SIG-M5 (cell line): ENCODE measurements around the gene RBM20.
"Not testable (repeated sequence)": the region's sequence is repeated elsewhere in the genome, so short reads cannot be mapped to it uniquely, and the experiment has no call there.

ENCODE experiments used
- DNase-seq: peaks from one replicate; lab custom pipeline; 2025; lab: John Stamatoyannopoulos, UW

The RBM20 gene

DNA sequence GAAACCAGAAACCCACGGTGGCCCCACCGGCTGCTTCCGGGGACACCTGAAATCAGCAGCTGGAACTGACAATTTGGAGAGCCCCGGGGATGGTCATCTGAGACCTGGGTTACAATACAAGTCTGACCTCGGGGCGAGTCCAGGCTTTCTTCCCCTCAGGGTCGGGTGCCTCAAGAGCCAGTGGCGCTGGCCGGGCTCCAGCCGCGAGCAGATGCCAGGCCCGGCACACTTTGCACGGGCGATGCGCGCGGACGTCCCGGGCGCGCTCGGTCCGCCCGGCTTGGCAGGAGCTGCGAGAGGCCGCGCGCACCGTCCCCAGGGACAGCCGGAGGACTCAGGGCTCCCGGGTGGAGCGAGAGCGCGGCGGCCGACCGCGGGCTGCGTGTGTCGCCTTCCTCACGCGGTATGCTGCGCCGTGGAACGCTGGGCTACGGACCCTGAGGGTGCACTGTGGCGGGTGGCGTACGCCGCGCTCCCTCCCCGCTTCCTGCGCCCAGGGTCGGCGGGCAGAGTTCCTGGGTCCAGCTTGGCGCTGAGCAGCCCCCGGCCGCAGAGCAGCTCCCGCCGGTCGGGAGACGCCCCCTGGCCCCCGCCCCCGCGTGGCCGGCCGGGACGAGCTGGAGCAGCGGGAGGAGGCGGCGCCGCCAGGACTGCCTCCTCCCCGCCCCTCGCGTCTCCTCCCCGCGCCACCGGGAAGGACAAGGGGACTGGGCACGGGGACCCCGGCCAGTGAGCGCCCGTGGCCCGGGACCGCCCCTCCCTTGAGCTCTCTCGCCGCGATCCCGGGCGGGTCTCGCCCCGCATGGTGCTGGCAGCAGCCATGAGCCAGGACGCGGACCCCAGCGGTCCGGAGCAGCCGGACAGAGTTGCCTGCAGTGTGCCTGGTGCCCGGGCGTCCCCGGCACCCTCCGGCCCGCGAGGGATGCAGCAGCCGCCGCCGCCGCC lies at the start of gene RBM20:
TSS of gene RBM20 (plus strand) at position 684 of the 945 bp plus-strand sequence. CDS start at position 803, 119 bp downstream.
- DNase-seq = no peak

DNA sequence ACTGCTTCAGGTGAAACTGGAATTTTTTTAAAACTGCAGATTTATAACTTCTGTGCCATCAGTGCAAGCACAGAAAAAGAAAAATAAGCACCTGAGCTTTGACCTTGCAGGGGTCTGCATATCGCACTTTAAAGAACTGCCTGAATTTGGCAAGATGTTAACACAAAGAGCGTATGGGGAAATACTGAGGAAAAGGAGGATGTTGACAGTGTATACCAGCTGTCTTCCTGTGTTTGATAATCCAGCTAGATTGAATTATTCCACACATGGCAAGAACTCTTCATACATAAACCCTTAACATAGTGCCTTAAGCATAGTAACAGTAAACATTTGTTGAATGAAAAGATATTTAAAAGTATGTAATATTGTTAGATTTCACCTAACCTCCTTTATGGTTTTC lies 46.7 kb upstream of the RBM20 start:
- no peak for DNase-seq

DNA sequence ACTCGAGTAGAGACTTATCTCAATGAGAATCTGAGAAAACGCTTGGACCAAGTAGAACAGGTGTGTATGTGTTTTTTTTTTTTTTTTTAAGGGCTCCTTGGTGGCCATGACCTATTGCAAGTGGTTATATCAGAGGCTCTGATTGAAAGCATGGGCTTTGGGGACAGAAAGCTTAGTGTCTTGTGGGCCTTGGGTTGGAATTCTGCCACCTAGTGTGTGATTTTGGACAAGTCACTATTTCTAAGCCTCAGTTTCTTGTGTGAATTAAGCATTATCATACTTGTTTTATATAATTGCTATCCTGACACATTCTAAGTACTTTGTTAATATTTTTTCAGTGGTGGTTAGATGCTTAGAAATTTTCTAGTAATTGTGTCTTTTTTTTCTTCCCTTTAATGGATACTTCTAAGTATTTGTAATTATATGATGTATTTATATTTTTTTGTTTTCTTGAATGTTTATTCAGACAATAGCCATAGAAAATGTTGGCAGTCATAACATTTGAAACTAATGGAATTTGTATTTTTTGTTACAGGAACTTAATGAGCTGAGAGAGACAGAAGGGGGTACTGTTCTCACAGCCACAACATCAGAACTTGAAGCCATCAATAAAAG lies 43.5 kb upstream of the RBM20 start:
- DNase-seq = no peak

DNA sequence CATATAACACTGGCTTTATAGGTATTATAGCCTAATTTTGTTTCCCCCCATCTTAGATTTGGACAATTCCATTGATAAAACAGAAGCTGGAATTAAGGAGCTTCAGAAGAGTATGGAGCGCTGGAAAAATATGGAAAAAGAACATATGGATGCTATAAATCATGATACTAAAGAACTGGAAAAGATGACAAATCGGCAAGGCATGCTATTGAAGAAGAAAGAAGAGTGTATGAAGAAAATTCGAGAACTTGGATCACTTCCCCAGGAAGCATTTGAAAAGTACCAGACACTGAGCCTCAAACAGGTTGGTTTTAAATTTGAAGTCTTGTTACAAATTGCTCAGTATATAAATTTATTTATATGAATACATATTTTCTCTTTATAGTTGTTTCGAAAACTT lies 42.6 kb upstream of the RBM20 start:
- DNase-seq = no peak

DNA sequence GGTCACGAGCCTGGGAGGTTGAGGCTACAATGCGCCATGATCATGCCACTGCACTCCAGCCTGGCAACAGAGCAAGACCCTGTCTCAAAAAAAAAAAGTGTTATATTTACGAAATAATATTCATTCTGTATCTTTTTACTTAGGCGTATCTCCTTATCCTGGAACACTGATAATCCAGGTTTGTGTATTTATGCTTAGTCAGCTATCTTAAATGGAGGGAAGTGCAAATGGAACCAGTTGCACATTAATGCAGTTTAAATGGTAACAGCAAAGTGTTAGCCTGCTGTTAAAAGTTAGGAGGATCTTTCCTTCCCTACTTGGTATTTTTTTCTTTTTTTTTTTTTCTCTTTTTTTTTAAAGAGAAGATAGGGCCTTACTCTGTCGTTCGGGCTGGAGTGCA lies 36.0 kb upstream of the RBM20 start:
- DNase-seq = no peak

DNA sequence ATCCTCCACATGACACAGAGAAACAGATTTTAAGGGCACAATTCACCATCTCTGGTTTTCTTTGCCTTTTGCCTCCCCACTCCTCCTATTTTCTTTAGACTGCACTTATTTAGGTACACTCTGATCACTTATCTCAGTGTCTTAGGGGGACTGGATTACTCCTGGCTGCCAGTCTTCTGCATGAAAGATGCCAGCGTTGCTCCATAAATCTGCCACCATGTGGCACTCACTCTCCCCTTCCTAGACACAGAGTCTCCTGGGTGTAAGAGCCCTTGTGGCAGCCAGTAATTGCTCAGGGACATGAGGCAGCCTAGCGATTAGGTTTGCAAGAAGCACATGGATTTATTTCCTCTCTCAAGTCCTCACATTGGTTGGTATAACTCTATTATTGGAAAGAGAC lies 34.5 kb upstream of the RBM20 start:
- DNase-seq = no peak

DNA sequence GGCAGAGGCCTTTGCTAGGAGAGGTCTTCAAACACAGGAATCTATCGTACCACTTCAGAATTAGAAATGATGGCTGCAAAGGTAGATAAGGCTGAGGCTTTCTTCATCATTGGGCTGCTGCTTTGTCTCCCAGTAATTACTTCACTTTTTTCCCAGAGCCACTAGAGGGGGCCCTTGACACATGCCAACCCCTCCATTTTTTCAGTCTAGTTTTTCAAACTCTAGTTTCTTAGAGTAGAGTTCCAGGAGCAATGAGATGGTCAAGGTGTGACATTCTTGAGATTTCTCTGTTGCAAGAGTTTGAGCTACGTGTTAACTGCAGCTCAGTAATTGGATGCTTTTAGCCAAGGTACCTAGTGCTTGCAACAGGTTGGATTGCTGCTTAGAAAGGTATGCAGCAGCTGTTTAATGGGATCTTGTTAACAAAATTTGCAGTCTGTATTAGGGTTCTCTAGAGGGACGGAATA lies 33.8 kb upstream of the RBM20 start:
- peak; percentile 2 for DNase-seq

DNA sequence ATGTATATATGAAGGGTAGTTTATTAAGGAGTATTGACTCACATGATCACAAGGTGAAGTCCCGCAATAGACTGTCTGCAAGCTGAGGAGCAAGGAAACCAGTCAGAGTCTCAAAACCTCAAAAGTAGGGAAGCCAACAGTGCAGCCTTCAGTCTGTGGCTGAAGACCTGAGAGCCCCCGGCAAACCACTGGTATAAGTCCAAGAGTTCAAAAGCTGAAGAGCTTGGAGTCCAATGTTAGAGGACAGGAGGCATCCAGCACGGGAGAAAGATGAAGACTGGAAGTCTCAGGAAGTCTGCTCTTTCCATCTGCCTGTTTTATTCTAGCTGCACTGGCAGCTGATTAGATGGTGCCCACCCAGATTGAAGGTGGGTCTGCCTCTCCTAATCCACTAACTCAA lies 33.4 kb upstream of the RBM20 start:
- DNase-seq = not testable (repeated sequence)

DNA sequence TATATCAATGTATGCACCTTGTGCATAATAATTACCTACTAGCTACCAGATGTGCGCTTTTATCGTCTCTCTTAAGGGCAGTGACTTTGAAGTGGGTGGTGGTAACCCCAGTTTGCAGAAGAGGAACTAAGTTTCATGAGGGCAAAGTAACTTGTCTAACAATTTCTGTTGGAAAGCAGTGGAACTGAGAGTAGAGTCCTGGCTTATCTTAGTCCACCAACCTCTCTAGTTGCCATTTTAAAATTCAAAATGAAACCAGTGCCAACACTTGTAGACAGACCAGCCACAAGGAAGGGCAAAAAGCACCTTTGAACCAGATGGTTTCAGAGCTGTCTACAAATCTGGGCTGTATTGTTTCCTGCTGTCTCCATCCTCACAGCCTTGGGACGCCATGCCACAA lies 32.0 kb upstream of the RBM20 start:
- no peak for DNase-seq

DNA sequence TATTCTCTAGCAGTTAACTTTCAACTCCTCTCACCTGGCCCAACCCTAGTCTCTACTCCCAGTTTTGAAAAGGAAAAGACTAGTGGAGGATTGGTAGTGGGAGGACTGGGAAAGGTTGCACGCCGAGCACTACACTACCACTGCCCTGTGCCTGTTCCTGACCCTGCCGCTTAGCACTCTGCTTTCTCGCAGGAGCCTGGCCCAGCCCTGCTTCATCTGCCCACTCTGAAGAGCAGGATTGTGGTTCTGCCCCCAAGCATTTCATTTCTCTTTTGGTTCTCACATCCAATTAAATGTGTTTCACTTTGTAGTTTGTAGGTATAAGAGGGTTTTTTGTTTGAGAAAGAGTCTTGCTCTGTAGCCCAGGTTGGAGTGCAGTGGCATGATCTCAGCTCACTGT lies 31.5 kb upstream of the RBM20 start:
- no peak for DNase-seq

DNA sequence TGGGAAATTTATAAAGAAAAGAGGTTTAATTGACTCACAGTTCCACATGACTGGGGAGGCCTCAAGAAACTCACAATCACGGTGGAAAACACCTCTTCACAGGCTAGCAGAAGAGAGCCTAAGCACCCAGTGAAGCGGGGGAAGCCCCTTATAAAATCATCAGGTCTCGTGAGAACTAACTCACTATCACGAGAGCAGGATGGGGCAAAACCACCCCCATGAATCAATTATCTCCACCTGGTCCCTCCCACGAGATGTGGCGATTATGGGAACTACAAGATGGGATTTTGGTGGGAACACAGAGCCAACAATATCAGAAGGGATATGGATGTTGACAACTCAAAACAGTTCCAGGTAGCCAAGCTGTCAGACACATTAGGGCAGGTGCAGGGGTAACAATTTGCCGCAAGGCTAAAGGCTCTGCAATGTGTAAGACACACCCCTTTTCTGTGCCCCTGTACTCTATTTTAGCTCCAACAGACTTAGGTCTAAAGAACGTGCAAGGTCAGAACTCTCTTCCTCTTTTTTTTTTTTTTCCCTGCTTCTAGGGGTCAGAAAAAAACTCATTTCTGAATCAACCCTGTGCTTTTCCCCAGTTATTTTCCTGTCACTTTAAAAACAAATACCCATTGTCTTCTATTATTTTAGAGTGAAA lies 30.7 kb upstream of the RBM20 start:
- DNase-seq = no peak

DNA sequence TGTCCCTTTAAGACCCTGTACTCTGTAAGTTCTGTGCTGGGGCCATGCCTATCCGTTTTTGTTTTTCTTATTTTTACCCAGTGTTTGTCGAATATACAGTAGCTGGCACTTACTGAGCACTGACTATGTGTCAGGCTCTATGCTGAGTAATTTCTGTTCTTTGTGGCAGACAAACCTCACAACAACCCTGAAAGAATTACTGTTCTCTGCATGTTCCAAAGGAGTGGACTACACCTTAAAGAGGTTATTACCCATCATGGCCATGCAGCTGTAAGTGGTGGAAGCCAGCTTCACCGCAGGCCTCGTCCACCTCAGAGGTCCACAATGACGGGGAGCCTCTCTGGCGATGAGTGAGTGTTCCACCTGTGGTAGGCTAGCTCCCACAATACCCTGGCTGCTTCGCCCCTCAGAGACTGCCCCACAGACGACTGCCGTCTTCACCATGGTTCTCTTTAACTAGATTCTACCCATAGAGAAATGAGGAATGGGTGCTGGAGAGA lies 30.1 kb upstream of the RBM20 start:
- DNase-seq = no peak

DNA sequence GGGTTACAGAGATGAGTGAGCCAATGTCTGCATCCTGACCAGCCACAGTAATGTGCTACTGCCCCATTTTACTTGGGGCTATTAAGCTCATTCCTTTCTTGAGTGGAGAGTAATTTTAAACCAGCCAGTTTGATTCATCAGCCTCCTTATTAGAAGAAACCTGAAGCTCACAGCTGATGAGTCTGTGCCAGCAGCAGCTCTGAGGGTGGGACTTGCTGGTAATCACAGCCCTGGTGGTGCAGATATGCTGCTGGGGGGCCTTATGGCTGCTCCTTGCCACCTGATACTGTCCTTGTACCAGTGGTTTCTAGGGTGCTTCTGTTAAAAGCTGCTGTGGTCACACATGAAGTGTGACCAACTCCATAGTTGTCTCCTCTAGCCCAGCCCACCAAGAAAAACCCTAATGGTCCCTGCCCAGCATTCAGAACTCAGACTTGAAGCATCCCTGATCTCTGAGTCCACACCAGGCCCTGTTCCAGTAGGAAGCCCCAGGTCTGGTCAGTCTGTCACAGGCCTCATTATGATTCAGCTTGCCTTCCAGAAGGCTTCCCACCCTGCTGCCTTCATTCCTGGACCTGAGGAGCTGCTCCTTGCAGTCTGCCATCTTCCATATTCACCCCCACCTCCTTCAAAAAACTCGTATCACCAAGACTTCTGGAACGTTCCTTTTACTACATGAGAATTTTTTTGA lies 28.9 kb upstream of the RBM20 start:
- no peak for DNase-seq

DNA sequence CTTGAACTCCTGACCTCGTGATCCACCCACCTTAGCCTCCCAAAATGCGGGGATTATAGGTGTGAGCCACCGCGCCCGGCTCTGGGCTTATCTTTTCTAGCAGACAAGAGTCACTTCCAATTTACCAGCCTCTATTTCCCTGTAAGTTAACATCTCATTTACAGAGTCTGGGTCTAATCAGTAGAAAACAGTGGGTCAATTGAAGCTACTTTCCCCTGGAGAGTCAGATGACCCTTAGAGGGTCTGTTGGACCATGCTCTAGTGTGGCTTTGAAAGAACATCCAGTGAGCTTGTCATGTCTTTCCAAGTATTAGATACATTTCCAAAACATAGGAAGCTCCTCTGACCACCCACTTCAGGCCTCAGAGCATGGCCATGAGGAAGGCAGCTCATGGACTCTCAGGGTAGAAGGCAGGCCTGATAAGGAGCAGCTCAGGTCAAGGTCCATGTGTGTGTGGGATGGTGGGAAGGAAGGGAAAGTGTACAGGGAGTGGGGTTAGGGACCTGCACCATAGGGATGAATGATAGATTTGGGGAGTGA lies 27.6 kb upstream of the RBM20 start:
- no peak for DNase-seq

DNA sequence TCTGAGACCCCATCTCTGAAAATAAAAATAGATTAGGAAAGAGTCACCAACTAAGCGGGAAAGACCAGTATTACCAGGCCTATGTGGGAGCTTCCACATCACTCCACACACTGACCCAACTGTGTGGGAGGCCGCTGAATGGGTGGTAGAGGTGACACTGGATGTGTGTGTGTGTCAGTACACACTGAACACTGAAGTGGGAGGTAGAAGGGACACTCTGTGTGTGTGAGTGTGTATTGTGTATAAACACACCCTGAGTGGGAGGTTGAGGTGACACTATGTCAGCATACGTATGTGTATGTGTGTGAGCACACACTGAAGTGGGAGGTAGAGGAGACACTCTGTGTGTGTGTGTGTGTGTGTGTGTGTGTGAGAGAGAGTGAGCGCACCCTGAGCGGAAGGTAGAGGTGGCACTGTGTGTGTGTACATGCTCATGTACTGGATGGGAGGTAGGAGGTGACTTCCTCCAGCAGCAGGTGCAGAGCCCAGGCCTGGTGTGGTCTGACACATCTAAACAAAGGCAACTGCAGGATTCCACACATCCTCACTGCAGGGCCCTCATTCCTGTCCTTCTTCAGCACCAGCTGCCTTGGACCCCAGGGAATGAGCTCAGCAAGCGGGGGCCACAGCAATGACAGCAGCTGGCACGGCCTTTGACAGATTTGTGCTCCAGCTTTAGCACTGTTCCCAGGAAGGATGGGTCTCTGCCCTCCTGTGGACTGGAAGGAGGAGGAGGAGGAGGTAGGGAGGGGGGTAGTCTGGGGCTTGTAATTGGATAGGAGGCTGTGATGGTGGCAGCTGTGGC lies 26.5 kb upstream of the RBM20 start:
- DNase-seq = no peak

DNA sequence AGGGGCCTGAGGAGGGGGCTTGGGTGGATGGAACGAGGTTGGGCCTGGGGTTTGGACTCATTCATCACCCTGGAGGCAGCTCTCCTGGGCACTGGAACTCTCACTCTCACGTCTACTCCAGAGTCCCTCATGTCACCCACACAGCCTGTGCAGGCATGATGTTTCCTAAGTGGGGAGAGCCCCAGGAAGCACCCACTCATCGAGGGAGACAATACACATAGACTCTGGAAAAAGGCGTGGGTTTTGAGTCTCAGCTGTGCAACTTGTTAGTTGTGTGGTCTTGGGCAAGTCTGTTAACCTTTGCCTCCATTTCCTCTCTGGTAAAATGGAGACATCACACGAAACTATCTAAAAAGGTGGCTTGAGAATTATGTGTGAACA lies 25.9 kb upstream of the RBM20 start:
- DNase-seq = no peak

DNA sequence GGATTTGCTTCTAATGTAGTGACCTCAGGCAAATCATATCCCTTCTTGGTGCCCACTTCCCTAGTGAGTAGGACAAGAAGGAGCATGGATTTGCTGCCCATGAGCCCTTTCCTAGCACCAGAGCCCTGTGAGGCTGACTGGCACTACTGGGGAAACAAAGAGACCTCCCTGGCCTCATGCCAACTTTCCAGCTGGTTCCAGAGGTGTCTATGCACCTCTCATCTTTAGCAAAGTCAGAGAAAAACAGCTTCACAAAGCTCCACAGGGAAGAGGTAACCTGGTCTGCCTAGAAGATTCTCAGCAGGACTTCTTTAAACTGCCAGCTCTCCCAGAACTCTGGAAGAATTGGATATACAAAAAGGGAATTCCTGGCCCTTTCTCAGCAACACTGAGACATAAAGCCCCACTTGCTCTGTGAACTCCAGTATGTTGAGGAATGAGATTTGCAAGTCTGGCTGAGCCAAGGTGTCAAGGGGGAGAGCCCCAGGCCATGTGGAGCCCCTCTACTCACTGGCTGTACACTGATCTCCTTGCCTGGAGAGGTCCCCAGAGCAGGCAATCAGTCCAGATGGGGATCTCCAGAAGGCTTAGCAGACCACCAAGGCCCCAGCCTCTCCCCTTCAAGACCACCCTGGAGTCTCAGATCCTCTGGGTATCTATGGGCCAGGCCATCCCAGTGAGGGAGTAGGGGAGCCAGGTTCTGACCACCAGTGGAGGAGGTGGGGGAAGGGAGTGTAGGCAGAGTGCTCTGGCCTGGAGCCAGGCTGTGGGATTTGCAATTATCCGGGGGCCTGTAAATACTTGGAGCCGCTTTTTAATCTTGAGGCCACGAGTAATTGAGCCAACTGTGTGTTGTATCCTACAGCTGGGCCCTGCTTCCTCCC lies 24.4 kb upstream of the RBM20 start:
- no peak for DNase-seq

DNA sequence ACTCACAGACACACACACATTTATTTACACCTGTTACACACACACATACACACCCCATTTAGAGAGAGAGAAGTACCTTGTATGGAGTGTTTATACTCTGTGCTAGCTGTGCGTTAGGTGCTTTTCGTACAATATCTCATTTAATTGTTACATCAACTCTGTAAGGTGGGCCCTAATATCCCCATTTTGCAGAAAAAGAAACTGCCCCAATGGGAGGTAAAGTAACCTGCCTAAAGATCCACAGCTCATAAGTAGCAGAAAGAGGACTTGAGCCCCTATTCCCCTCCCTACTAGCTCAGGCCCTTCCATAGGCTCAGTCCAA lies 23.8 kb upstream of the RBM20 start:
- no peak for DNase-seq

DNA sequence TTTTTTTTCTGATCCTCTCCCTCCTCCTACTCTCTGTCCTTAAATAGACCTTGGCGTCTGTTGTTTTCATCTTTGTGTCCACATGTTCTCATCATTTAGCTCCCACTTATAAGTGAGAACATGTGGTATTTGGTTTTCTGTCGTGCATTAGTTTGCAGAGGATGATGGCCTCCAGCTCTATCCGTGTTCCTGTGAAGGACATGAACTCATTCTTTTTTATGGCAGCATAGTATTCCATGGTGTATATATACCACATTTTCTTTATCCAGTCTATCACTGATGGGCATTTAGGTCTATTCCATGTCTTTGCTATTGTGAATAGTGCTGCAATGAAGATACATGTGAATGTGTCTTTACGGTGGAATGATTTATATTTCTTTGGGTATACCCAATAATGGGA lies 20.8 kb upstream of the RBM20 start:
- not testable (repeated sequence) for DNase-seq

DNA sequence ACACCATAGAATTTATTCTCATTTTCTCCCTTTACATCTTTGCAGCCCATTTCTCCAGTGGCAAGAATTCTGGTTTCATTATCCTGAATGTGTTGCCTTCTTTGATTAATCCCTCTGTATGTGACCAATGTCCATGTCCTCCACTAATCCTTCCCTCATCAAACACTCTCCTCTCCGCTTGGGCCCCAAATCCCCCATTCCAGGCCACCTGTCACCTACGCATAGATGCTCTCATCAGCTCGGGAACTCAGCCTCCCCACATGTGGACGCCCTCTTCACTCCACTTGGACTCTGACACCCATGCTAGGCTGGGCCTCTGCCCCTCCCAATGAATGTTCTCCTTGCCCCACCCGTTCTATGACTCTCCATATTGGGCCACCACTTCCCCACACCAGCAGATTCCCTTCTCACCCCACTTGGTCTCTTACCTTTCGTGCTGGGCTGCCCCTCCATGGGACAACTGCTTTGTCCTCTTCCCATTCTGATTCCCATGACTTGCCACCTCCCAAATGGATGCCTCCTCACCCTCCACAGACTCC lies 18.7 kb upstream of the RBM20 start:
- DNase-seq = no peak
